Mucosa of descending colon (tissue), 3 donors: Measurements from ENCODE around the gene PTP4A1. TPM values are rescaled to one million over a fixed set of nuclear protein-coding genes. Genes with fewer than 3 reads are reported as not detected.

Experiments
- ATAC-seq: fragments of 200-7000 bp; cut with Tn5 transposase; one replicate; pipeline ENCODE4 v1.9.1; 2020; ENCODE audit warnings: mild to moderate bottlenecking, moderate library complexity
- DNase-seq, 3 donors: peaks; one replicate each; pipeline ENCODE4 v3.0.0-alpha.2; 2020
- H3K36me3 ChIP-seq: fragments of 200-600 bp; one replicate; pipeline ENCODE4 v1.8.0; 2021; ENCODE audit warnings: low read depth, mild to moderate bottlenecking
- H3K4me1 ChIP-seq: fragments of 200-600 bp; one replicate; pipeline ENCODE4 v1.8.0; 2021; ENCODE audit warnings: low read depth, mild to moderate bottlenecking
- H3K4me3 ChIP-seq: fragments of 200-600 bp; one replicate; pipeline ENCODE4 v1.8.0; 2021; ENCODE audit warnings: mild to moderate bottlenecking
- H3K9me3 ChIP-seq: fragments of 200-600 bp; one replicate; pipeline ENCODE4 v1.8.0; 2021; ENCODE audit warnings: mild to moderate bottlenecking
- CTCF ChIP-seq: fragments of 200-600 bp; IDR thresholded peaks from one replicate; pipeline ENCODE4 v1.8.0; 2022; ENCODE audit warnings: antibody characterized with exemption, mild to moderate bottlenecking
- intact Hi-C, 2 donors: fragments of 100-400 bp; cut with DNase I in 1 of 2; cut with micrococcal nuclease in 1 of 2; formaldehyde crosslinking; loops; one replicate each; pipeline versions ENCODE4 v1.11.0 to v1.11.1; 2022; cut with DNase I, micrococcal nuclease
- total RNA-seq, 3 donors: library from RNA; stranded (reverse); fragmentation: NEBNext Ultra II Directional in 2 of 3; extraction: Animal tissue kit (Norgen Biotek cat#: 25700) in 2 of 3; gene quantifications; one replicate each; pipeline versions ENCODE4 v1.2.1 to v1.2.4, GENCODE V29; 2021 to 2023
- donor health status: DM: no; HTN: no; CAD: no; lungs with moderate emphysema.
- donor health status: DM: no; HTN: no; CAD: no.
- donor health status: DM: no; HTN: yes; CAD: no.

PTP4A1 gene
- total RNA-seq, 3 donors from 2014 or later = 112 to 177 (median 147) TPM

GRCh38 chr6:63565058-63565726, 7.1 kb upstream of the PTP4A1 start:
- ATAC-seq (peak; percentile 79), DNase-seq (peak in 1 of 3 donors; percentile 74)
- Histone ChIP-seq H3K36me3 (no peaks in the 10 kb centered on the region), H3K4me1 (no peaks in the 10 kb centered on the region), H3K9me3 (no peaks in the 10 kb centered on the region), H3K4me3 (no peak overlapping the region)
- intact Hi-C loops = no loop called here
- TF ChIP-seq CTCF = no peak

GRCh38 chr6:63565727-63566596, 6.3 kb upstream of the PTP4A1 start:
- no peak overlapping the region for H3K4me3 ChIP-seq
- DNase-seq (no peak), ATAC-seq (no peak)
- no peaks in the 10 kb centered on the region for H3K36me3 ChIP-seq
- no peak for TF ChIP-seq CTCF
- H3K9me3 ChIP-seq = no peaks in the 10 kb centered on the region
- intact Hi-C loops = no loop called here
- no peaks in the 10 kb centered on the region for H3K4me1 ChIP-seq

GRCh38 chr6:63567966-63568365, 4.3 kb upstream of the PTP4A1 start:
- no peak overlapping the region for H3K4me3 ChIP-seq
- intact Hi-C loops = no loop called here
- ATAC-seq (no peak), DNase-seq (no peak)
- no peaks in the 10 kb centered on the region for H3K4me1 ChIP-seq
- no peaks in the 10 kb centered on the region for H3K9me3 ChIP-seq
- H3K36me3 ChIP-seq = no peaks in the 10 kb centered on the region
- no peak for TF ChIP-seq CTCF

GRCh38 chr6:63571361-63572043, 778 bp upstream of the PTP4A1 start:
- H3K4me1 ChIP-seq = no peaks in the 10 kb centered on the region
- DNase-seq = peak; percentile 68 to 69 (median 69)
- intact Hi-C loops = no loop called here
- peak; percentile 44 for ATAC-seq
- TF ChIP-seq CTCF = no peak
- H3K36me3 ChIP-seq = no peaks in the 10 kb centered on the region
- no peak overlapping the region for H3K4me3 ChIP-seq
- no peaks in the 10 kb centered on the region for H3K9me3 ChIP-seq

GRCh38 chr6:63572747-63573075, 431 bp downstream of the PTP4A1 start:
- no peaks in the 10 kb centered on the region for H3K9me3 ChIP-seq
- no peak for DNase-seq
- intact Hi-C loops = no loop called here
- peak overlapping the region; percentile 94 for H3K4me3 ChIP-seq
- peak; percentile 1 for ATAC-seq
- H3K36me3 ChIP-seq = no peaks in the 10 kb centered on the region
- no peak for TF ChIP-seq CTCF
- no peaks in the 10 kb centered on the region for H3K4me1 ChIP-seq
